ENCODE measurements around the gene SIK3.

DNA sequence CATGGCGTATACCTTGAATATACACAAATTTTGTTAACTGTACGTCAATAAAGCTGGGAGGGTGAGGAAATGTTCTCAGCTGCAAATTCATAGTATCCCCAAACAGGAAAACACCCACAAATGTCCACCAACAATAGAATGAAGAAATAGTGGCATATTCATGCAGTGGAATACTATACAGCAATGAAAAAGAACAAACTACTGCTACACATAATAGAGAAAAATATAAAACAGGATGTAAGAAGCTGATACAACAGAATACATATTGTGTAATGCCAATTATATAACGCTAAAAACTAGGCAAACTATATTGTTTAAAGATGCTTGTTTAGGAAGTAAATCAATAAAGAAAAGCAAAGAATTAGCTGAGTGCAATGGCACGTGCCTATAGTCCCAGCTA, 81.5 kb downstream of the SIK3 start:
- TF ChIP-seq POLR2A (IDR thresholded peaks at IDR 0.05): no peak
- TF ChIP-seq, protein P1, sequence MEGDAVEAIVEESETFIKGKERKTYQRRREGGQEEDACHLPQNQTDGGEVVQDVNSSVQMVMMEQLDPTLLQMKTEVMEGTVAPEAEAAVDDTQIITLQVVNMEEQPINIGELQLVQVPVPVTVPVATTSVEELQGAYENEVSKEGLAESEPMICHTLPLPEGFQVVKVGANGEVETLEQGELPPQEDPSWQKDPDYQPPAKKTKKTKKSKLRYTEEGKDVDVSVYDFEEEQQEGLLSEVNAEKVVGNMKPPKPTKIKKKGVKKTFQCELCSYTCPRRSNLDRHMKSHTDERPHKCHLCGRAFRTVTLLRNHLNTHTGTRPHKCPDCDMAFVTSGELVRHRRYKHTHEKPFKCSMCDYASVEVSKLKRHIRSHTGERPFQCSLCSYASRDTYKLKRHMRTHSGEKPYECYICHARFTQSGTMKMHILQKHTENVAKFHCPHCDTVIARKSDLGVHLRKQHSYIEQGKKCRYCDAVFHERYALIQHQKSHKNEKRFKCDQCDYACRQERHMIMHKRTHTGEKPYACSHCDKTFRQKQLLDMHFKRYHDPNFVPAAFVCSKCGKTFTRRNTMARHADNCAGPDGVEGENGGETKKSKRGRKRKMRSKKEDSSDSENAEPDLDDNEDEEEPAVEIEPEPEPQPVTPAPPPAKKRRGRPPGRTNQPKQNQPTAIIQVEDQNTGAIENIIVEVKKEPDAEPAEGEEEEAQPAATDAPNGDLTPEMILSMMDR (IDR thresholded peaks at IDR 0.05): no peak
